HepG2 (cell line): ENCODE measurements around the gene THEM4. TPM values are rescaled to one million over a fixed set of nuclear protein-coding genes. Genes with fewer than 3 reads are reported as not detected.

Source experiments
- ATF5 ChIP-seq: sonication (generic); formaldehyde crosslinking; IDR thresholded peaks from 2 replicates; pipeline ENCODE4 v1.4.0; 2020; ENCODE audit warnings: mild to moderate bottlenecking, low read depth, missing genetic modification reagents
- BCLAF1 ChIP-seq: fragments of 450-650 bp; IDR thresholded peaks from 2 replicates; pipeline ENCODE4 v1.6.1; 2017; ENCODE audit warnings: mild to moderate bottlenecking
- CEBPZ ChIP-seq: IDR thresholded peaks from 2 replicates; pipeline ENCODE4 v1.6.1; 2012; ENCODE audit warnings: low read length, improper control_type of control experiment
- GATAD2A ChIP-seq: IDR thresholded peaks from 2 replicates; pipeline ENCODE4 v1.6.1; 2016
- KMT2A ChIP-seq: sonication (generic); formaldehyde crosslinking; IDR thresholded peaks from 2 replicates; pipeline ENCODE4 v1.4.0; 2020; ENCODE audit warnings: missing genetic modification reagents
- NPAS2 ChIP-seq: sonication (generic); formaldehyde crosslinking; IDR thresholded peaks from 2 replicates; pipeline ENCODE4 v1.8.0; 2022; ENCODE audit warnings: mild to moderate bottlenecking, missing genetic modification reagents, borderline replicate concordance
- PATZ1 ChIP-seq: sonication (generic); formaldehyde crosslinking; IDR thresholded peaks from 2 replicates; pipeline ENCODE4 v1.4.0; 2020; ENCODE audit warnings: missing genetic modification reagents
- RAD51 ChIP-seq: fragments of 450-650 bp; IDR thresholded peaks from 2 replicates; pipeline ENCODE4 v1.6.1; 2016; ENCODE audit warnings: borderline replicate concordance
- SAP130 ChIP-seq: IDR thresholded peaks from 2 replicates; pipeline ENCODE4 v1.6.1; 2016; ENCODE audit warnings: low read depth
- TCF7L2 ChIP-seq: IDR thresholded peaks from 2 replicates; pipeline ENCODE4 v1.6.1; 2011; ENCODE audit warnings: mild to moderate bottlenecking, low read depth, low read length, moderate library complexity
- TEF ChIP-seq: sonication (generic); formaldehyde crosslinking; IDR thresholded peaks from 2 replicates; pipeline ENCODE4 v1.5.0; 2020; ENCODE audit warnings: missing genetic modification reagents
- TFE3 ChIP-seq: IDR thresholded peaks from 2 replicates; pipeline ENCODE4 v1.6.1; 2016
- THAP9 ChIP-seq: sonication (generic); formaldehyde crosslinking; IDR thresholded peaks from 2 replicates; pipeline ENCODE4; 2020; ENCODE audit warnings: missing genetic modification reagents, mild to moderate bottlenecking, borderline replicate concordance
- ZNF383 ChIP-seq: sonication (generic); formaldehyde crosslinking; IDR thresholded peaks from 2 replicates; pipeline ENCODE4 v1.4.0; 2020; ENCODE audit warnings: missing genetic modification reagents, mild to moderate bottlenecking, borderline replicate concordance
- ZNF572 ChIP-seq: sonication (generic); formaldehyde crosslinking; IDR thresholded peaks from 2 replicates; pipeline ENCODE4 v1.5.1; 2020; ENCODE audit warnings: mild to moderate bottlenecking, missing genetic modification reagents
- ZNF674 ChIP-seq: sonication (generic); formaldehyde crosslinking; IDR thresholded peaks from 2 replicates; pipeline ENCODE4 v1.5.0; 2020; ENCODE audit warnings: low read depth, mild to moderate bottlenecking, missing genetic modification reagents
- polyA plus RNA-seq, 8 experiments: library from polyadenylated mRNA; depleted of rRNA in 3 of 8; stranded (reverse) in 7 of 8; unstranded in 1 of 8; fragments of >200 nt; fragmentation: Illumina TruSeq in 4 of 8; extraction: Trizol in 4 of 8; gene quantifications; 2 replicates each; pipeline versions ENCODE4 v1.2.1 to v1.2.3, GENCODE V29; 2011 to 2016; ENCODE audit warnings: low read depth in 4 of 8, missing spikeins in 1 of 8, mixed read lengths in 1 of 8; ENCODE audit not compliant: insufficient read depth in 1 of 8
- total RNA-seq, 5 experiments: library from RNA; depleted of rRNA; stranded (reverse); fragments of >200 nt; fragmentation: Illumina TruSeq; extraction: Trizol; gene quantifications; 2 replicates each; pipeline ENCODE4 v1.2.3, GENCODE V29; 2016; ENCODE audit warnings: low read depth in 1 of 5

Gene THEM4
- total and polyA plus RNA-seq, 2 of the 13 experiments (the other 11 are each of a cell fraction or from before 2014, with no cell fraction given): 10.9 to 13.9 TPM

GRCh38 chr1:151831605-151832004, 77.7 kb downstream of the THEM4 start, which contains the start of gene RORC (continued):
- TF ChIP-seq THAP9 (CRISPR knock-in tag) (no peak), TCF7L2 (no peak), RAD51 (no peak), ZNF572 (no peak), TFE3 (CRISPR knock-in tag) (no peak), NPAS2 (CRISPR knock-in tag) (no peak), PATZ1 (CRISPR knock-in tag) (peak; percentile 27; the same call in 1 of the 2 replicates), ATF5 (CRISPR knock-in tag) (no peak), BCLAF1 (no peak), CEBPZ (no peak), GATAD2A (CRISPR knock-in tag) (no peak), SAP130 (CRISPR knock-in tag) (peak; percentile 61), TEF (no peak), KMT2A (CRISPR knock-in tag) (0 out of 2 replicates have a peak, but pooled peaks have one; percentile 24), ZNF674 (no peak), ZNF383 (CRISPR knock-in tag) (no peak)
